Measurements from ENCODE around the gene INPP5A.

DNA sequence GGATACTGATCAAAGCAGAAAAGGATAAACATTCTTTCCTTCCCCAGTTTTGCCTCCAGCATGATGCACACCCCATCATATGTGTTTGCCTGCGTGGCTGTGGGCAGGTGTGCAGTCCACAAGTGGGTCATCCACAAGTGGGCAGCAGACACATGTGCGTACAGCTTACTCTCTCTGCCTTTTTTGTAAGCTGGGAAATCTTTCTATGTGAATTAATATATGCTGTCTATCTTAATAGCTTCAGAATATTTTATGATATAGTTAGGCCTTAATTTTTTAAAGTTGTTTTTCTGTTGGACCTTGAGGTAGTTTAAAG is 80.1 kb downstream of the INPP5A start:
- TF ChIP-seq, protein P1, sequence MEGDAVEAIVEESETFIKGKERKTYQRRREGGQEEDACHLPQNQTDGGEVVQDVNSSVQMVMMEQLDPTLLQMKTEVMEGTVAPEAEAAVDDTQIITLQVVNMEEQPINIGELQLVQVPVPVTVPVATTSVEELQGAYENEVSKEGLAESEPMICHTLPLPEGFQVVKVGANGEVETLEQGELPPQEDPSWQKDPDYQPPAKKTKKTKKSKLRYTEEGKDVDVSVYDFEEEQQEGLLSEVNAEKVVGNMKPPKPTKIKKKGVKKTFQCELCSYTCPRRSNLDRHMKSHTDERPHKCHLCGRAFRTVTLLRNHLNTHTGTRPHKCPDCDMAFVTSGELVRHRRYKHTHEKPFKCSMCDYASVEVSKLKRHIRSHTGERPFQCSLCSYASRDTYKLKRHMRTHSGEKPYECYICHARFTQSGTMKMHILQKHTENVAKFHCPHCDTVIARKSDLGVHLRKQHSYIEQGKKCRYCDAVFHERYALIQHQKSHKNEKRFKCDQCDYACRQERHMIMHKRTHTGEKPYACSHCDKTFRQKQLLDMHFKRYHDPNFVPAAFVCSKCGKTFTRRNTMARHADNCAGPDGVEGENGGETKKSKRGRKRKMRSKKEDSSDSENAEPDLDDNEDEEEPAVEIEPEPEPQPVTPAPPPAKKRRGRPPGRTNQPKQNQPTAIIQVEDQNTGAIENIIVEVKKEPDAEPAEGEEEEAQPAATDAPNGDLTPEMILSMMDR (IDR thresholded peaks at IDR 0.05): no peak
- TF ChIP-seq POLR2A (IDR thresholded peaks at IDR 0.05): no peak
